HG03342 (cell line): Measurements from ENCODE around the gene MGAT5.
"Not testable (repeated sequence)": the region's sequence is repeated elsewhere in the genome, so short reads cannot be mapped to it uniquely, and the experiment has no call there.

Experiments used
- ATAC-seq: cut with Tn5 transposase; IDR thresholded peaks from one replicate; pipeline ENCODE4 v1.9.1; 2021; ENCODE audit warnings: mild to moderate bottlenecking, moderate library complexity; ENCODE audit not compliant: unreplicated experiment

MGAT5 gene

DNA sequence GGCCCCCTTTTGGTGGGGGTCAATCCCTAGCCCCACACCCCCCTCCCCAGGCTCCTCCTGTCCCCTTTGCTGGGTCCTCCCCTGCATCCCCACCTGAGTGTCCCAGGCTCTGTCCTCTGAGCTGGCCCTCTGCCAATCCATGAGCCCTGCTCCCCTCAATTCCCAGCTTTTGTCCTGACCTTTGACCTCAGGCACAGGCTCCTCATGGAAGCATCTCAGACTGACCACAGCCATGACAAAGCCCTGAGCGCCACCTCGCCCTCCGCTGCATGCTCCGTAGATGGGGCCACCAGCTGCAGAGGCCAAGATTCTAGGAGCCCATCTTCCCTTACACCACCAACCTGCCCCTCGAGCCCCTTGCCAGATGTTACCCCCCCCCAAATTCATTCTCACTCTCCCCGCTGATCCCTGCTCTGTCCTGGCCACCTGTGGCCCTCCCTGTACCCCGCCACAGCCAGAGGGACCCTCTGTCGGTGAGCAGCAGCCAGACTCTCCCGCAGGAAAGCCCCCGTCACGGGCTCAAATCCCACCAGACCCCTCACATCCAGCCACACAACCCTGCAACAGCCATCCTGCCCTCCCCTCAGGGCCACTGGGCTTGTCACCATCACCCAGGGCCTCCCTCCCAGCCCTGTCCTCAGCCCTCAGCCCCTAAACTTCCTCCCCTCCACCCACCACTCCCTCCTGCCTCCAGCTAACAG is 206.0 kb downstream of the MGAT5 start:
- no peak for ATAC-seq

DNA sequence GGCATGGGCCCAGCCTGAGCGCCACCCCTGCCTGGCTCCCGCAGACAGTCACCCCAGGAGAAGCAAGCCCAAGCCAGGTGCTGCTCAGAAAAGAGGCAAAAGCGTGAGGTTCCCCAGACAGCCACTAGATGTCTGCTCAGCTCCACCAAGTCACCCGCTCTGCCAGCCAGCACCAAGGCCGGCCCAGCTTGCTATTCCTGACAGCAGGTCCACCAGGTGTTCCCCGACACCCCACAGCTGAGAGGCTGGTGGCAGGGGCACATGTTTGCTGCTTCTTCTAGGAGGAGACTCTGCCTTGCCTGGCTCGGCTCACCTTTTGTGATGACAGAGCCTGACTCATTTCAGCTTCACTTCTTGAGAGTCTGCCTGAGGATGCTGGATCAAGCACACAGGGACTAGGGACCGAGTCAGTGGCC is 206.7 kb downstream of the MGAT5 start:
- peak; percentile 96 for ATAC-seq

DNA sequence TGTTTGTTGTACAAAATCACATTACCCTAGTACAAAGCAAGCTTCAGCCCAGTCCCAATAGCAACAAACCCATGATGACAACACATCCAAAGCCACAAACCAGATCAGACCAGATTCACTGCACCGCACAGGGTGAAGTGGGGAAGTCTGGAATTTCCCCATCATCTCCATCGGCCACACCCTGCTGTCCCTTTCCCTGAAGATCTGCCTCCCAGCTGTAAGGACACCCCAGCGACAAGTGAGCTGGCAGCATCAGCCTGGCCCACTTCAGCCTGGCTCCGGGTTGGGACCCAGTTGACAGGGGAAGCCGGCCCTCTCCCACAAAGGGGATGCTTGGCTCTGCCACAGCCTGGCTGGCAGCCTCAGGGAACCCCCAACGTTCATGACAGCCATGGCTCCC is 207.6 kb downstream of the MGAT5 start:
- no peak for ATAC-seq

DNA sequence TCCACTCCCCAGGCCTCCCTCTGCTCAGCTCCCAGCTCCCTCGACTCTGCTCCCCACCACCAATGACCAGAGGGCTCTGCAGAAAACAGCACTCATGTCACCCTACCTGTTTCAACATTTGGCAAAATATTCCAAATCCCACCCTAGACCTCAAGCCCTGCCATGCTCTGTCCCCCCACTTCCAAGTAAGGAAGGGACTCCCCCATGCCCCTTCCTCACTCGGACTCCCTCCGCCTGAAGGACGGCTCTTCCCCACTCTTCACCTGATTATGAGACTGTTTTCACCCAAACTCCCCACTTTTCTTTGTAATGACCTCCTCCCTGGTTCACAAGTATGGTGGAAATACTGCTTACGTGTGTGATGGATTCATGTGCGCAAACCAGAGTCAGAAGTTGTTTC is 208.4 kb downstream of the MGAT5 start:
- ATAC-seq = no peak

DNA sequence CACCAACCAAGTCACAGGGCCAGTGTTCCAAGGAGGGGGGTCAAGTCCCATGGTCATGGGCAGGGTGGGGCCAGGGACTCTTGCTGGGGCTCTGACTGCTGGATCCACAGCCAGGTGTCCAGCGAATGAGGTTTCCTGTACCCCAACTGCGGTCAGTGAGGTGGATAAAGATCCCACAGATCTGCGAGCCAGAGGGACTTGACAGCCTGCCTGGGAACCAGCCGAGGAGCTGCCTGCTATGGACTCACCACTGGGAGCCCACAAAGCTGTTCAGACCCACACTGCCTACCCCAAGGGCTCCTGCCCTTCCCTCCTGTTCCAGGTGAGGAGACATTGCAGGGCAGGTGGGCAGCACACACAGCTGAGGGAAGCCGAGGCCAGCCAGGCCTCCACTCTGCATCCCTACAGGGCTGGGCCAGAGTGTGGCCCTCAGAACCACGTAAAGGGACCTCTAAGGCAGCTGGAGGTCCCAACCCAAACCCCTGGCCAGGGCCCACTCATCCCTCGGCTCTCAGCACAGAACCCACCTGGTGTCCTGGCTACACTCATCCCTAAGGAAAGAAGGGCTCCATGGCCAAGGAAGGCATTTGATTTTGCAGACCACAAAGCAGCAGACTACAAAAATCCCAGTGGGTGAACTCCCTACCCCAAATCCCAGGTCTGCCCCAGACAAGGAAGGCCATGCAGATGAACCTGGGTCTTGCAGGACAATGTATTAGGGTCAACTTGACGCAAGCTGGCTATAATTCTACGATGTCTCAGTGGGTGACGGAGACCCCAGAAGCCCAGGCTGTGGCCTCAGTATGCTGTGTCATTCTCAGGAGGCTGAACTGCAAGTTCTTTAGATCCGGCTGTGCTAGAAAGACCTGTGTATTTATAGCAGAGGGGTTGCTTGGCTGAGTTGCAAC is 209.2 kb downstream of the MGAT5 start:
- ATAC-seq = no peak

DNA sequence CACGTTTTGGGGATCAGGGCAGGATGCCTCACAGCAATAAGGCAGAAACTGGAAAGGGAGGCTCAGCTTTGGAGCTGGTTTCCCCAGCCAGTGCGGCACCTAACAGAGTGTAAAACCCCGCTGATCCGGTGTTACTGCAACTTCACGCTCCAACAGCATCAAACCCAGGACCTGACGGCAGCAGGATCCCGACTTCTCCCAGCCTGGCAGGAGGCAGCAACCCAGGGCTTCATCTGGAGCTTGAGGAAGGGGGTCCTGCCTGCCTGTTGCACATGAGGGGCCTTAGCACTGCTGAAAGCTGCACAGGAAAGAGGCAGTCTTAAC is 209.8 kb downstream of the MGAT5 start:
- no peak for ATAC-seq

DNA sequence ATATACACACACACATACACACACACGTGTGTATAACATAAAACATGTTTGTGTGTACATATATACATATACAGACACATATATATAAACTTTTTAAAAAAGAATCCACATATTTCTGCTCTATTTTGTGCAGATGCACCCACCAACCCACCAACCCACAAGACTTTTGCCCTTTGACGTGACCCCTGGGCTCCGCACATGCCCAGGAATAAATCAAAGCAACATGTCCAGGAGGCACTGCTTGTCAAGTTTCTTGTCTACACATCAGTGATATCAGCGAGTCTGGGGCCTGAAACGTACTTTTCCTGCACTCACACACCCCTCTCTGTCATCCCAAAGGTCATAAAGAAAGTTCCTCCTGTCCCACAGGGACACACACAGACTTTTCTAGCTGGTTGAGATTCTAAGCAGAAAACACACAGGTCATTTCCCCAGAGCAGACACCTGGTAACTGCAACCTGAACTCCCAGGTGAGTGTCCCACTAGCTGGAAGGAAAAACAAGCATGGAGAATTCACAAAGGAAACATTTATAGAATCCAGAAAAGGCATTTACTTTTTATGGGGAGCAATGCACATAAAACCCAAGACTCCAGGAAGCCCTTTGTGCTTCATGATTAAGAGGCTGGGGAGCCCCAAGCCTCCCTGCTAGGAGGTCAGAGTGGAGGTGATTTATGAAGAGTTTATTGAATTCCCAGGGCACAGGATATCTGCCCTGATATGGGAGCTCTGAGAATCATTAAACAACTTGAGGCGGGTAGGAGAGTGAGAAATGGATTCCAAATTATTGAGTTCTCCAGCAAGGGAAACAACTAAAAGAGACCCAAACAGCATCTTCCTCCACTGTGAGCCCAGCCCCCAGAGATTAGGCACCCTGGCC is 211.6 kb downstream of the MGAT5 start:
- no peak for ATAC-seq

DNA sequence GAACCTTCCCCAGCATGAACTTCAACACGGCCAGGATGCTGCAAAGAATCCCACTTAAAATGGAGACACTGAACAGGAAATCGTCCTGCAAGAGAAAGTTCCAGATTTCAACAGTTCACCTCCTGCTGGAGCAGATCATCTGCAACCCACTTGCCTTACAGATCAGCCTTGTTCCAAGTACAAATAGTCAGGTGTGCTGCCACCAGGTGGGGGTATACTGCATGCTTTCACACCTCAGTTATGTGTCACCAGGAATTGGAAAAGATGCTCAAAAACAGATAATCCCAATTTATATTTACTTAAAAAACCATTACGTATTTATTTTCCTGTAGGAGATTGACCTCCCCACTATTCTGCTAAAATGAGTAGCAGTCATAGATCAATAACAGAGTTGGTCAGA is 212.3 kb downstream of the MGAT5 start:
- no peak for ATAC-seq

DNA sequence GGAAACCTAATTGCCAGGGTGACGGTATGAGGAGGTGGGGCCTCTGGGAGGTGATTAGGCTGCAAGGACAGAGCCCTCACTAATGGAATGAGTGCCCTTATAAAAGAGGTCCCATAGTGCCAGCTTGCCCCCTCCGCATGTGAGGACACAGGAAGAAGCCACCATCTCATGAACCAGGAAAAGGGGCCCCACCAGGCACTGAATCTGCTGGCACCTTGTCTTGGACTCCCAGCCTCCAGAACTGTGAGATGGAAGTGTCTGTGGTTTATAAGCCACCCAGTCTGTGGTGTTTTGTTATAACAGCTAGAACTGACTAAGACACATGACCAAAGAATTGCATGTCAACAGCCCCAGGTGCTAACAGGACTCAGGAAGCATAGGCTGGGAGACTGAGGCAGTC is 214.3 kb downstream of the MGAT5 start:
- ATAC-seq = no peak

DNA sequence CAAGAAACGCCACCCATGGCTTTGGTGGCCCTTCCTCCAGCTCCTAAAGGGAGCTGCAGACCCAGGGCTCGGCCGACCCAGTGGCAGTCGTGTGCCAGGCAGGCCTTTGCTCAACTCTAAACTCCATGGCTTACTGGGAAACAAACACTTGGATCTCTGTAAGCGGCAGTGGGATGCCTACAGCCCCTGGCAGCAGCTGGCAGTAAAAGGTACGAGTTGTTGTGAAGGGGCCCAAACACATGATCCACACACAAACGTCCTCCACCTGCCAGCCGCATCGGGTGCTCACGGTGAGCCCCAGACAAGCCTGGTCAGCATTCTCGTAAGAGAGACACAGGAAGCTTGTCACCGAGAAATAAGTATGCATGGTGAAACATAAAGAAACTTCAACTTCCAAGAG is 214.9 kb downstream of the MGAT5 start:
- ATAC-seq = no peak

DNA sequence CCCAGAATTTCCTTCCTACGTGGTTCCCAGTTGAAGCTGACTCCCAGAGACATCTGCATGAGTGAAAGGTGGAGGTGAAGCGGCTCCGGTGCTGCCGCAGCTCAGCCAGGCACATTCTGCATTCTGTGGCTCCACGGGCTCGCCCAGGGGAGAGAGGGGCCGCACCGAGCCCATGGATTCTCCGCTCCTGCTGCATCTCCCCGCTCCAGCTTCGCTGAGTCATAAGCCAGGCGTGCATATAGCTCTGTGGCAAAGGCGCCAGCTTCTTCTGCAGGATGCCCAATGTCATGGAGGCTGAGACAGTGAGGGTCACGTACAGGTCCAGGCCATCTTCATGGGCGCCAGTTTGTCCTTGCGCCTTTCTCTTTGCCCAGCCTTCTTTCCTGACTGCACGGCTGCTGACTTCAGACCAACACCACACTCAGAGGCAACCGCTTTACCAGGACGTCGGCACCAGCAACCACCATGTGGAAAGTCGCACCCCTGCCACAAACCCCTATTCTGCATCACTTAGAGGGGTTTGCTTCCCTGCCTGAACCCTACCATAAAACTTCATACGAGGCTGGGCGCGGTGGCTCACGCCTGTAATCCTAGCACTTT is 215.7 kb downstream of the MGAT5 start:
- ATAC-seq = no peak

DNA sequence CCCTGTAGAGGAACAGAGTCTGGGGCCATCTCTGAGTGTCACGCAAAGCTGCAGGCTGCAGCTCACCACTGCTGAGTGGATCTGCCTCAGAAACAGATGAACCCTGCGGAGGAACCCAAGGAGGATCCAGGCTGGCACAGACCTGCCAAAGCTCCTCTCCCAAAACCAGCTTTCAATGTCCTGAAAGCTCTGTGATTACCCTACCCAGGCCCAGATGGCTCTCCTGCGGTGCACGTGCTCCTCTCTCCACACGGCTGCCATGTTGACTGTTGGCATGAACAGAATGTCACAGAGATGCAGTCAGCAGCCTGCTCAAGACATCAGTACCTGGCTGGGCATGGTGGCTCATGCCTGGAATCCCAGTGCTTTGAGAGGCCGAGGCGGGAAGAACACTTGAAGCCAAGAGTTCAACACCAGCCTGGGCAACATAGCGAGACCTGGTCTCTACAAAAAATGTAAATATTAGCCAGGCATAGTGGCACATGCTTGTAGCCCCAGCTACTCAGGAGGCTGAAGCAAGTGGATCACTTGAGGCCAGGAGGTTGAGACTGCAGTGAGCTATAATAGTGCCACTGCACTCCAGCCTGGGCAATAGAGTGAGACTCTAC is 216.8 kb downstream of the MGAT5 start:
- no peak for ATAC-seq

DNA sequence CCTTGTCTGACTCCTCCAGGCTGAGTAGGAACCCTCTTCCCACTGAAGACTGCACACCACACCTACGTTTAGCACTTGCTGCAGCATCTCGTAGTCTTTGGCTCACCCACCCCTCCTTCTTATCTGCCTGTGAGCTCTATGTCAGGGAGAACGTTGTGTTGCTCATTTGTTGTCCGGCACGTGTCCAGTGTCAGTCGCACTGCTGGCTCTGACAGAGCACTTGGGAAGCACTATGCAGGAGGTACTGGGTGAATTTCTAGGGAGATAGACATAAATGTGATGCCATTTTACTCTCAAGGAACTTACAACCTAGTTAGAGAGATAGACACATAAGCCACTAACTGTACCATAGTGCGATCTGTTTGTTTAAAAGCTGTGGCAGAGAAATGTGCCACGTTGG is 223.1 kb downstream of the MGAT5 start:
- not testable (repeated sequence) for ATAC-seq

DNA sequence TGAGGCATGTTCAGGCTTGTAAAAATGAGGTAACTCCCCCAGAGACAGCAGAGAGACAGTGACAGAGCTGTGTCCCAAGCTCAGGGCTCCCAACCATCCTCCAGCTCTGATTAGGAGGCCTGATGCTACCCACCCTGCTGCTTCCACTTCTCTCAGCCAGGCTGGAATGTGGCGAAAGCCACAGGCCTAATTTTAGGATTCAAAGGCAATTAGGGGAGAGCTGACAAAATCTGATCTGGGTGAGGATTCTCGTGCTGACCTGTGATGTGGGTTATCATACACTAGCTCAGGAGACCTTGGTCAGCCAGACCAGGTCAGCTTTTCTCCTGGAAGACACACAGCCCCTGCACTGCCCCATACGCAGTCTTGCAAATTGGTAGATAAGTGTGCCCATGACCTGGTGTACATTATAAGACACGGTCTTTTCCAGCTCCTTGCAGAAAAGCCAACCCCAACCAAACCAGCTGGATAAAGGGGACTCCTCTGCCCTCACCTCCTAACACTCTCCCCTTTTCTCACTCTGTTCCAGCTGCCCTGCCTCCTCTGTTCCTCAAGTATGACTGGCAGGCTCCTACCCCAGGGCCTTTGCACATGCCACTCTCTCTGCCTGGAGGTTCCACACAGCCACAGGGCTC is 225.9 kb downstream of the MGAT5 start:
- no peak for ATAC-seq

DNA sequence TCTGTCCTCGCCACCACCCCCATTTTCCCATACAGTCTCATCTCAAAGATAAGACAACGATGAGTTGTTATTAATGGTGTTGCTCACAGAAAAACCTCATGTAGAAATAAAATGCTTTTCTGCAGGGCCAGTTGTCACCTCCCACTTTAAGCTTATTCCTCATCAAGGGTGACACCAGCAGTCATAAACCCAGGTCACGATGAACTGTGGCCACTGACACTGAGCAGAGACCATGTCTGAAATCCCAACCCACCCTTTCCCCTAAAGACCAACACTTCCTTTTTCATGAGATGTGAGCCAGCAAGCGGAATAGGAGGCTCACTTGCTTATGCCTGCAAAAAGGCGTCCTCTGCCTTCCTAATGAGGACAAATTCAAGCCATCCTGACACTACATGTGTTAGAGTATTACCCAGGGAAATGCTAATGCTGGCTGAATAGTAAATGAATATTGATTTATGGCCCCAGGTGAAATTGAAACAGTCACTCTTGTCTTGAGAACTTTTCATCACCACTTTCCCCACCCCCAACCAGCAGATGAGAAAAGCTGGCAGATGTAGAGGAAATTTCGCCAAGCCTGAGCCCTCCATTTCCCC is 228.4 kb downstream of the MGAT5 start:
- no peak for ATAC-seq

DNA sequence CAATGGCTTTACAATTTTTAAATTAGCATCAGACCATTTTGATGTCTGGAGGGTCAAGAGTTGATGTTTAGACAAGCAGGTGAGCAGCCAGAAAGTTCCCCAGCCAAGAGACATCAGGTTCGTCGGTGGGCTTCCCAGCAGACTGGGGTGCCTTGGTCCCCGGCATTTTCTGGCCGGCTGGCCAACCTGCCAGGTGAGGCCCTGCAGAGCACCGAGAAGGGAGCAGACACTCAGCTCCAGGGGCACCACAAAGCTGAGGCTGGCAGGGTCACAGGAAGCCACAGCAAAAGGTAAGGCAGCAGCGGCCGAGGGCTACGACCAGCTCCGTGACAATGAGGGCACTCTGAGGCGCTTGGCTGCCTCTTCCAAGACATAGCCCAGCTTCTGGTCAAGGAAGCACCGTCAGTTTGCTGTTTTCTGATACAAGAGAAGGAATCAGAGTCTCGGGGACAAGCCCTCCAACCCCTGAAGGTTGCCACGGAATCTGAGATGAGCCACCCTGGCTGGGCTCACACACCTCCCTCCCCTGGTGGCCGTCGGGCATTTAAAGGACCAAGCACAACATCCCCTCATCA is 229.0 kb downstream of the MGAT5 start:
- no peak for ATAC-seq

DNA sequence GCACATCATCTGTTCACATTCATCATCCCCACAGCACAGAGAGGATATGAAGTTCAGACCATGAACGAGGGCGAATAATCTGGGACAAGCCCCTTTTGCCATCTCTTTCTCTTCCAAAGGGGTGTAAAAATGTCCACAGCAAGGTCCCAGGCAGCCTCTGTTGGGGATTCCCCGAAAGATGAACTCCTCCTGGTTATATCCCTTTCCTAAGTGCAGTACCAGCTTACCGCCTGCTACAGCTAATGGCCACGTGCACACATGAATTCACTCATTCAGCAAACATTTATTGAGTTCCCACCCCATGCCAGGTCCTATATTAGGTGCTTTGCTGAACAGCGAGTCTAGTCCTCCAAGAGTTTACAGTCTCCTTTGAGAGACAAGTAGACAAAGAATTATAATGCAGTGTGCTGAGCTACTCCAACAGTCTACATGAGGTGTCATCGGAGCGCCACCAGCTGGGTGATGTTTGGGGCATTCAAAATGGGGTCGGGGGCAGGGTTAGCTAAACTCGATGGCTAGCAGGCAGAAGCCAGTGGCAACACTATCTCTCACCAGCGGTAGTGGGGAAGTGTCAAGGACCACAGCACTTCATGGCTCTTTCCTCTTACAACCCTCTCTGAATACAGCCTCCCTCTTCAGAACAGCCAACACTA is 236.0 kb downstream of the MGAT5 start:
- no peak for ATAC-seq

DNA sequence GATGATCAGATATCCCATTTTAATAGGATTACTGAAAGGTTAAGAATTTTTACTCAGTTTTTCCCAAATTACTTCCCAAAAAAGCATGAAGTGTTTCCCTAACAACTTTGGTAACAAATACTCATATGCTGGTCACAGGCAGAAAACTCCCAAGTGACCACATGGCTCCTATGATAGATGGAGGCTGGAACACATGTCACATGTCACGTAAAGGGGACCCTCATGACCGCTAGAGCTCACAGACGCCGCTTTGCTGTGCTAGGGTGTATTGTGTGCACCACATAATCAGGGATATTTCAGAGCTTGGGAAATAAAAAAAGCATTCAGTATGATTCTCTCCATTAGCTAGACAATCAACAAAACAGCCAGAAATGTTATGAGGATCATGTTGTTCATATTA is 236.7 kb downstream of the MGAT5 start:
- ATAC-seq = no peak

DNA sequence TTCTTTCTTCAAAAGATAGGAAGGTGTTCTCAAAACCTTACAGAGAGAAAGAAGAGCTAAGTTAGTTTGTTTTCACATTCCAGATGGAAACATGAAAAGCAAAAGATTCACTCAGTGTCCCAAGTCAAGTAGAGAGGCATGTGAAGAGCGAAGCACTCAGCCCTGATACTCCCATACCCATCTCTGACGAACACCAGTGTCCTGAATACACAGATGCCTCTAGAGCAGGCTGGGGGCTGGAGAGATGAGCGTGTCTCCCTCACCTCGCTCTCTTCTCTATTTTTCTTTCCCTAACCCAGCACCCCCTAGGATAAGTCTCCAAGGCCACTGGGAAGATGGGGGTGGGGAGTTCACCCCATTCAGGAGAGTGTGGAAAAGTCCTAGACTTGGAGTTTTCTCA is 237.2 kb downstream of the MGAT5 start:
- no peak for ATAC-seq
